GM23248 (cell line): ENCODE measurements around the gene CD22. TPM values are rescaled to one million over a fixed set of nuclear protein-coding genes. Genes with fewer than 3 reads are reported as not detected.

Source experiments
- DNase-seq: peaks from one replicate; pipeline ENCODE4 v3.0.0-alpha.2; 2015
- H2AFZ ChIP-seq: fragments of 200-600 bp; sonication (generic); 2 replicates; pipeline ENCODE4 v1.6.1; 2016; ENCODE audit warnings: antibody characterized with exemption
- H3F3A ChIP-seq: fragments of 200-600 bp; sonication (generic); 2 replicates; pipeline ENCODE4 v1.6.1; 2016; ENCODE audit warnings: mild to moderate bottlenecking, antibody characterized with exemption, mixed run types; ENCODE audit not compliant: insufficient read depth
- H3K27ac ChIP-seq: fragments of 200-600 bp; sonication (generic); 2 replicates; pipeline ENCODE4 v1.5.1; 2016; ENCODE audit warnings: mild to moderate bottlenecking
- H3K27me3 ChIP-seq: fragments of 200-600 bp; sonication (generic); replicated peaks from 2 replicates; pipeline ENCODE4 v1.6.1; 2016; ENCODE audit warnings: mild to moderate bottlenecking; ENCODE audit not compliant: insufficient read depth
- H3K36me3 ChIP-seq: fragments of 200-600 bp; sonication (generic); 2 replicates; pipeline ENCODE4 v1.6.1; 2016; ENCODE audit warnings: low read depth, mild to moderate bottlenecking
- H3K4me1 ChIP-seq: fragments of 200-600 bp; sonication (generic); 2 replicates; pipeline ENCODE4 v1.6.1; 2016; ENCODE audit warnings: mild to moderate bottlenecking; ENCODE audit not compliant: insufficient read depth
- H3K4me2 ChIP-seq: fragments of 200-600 bp; sonication (generic); one replicate; pipeline ENCODE4 v1.6.1; 2016; ENCODE audit warnings: mild to moderate bottlenecking; ENCODE audit not compliant: unreplicated experiment
- H3K4me3 ChIP-seq: fragments of 200-600 bp; sonication (generic); 2 replicates; pipeline ENCODE4 v1.5.1; 2016; ENCODE audit warnings: mild to moderate bottlenecking
- H3K79me2 ChIP-seq: fragments of 200-600 bp; sonication (generic); 2 replicates; pipeline ENCODE4 v1.6.1; 2016; ENCODE audit warnings: mild to moderate bottlenecking; ENCODE audit not compliant: insufficient read depth
- H3K9ac ChIP-seq: fragments of 200-600 bp; sonication (generic); 2 replicates; pipeline ENCODE4 v1.6.1; 2016; ENCODE audit warnings: mild to moderate bottlenecking
- H3K9me2 ChIP-seq: fragments of 200-600 bp; sonication (generic); 2 replicates; pipeline ENCODE4 v1.6.1; 2016; ENCODE audit warnings: mixed run types, mild to moderate bottlenecking, moderate library complexity; ENCODE audit not compliant: insufficient read depth
- H3K9me3 ChIP-seq: fragments of 200-600 bp; sonication (generic); one replicate; pipeline ENCODE4 v1.6.1; 2017; ENCODE audit warnings: low read depth
- H4K20me1 ChIP-seq: fragments of 200-600 bp; sonication (generic); 2 replicates; pipeline ENCODE4 v1.6.0; 2016; ENCODE audit not compliant: insufficient read depth
- EZH2 ChIP-seq: fragments of 200-600 bp; sonication (generic); IDR thresholded peaks from 2 replicates; pipeline ENCODE4 v1.6.1; 2018; ENCODE audit warnings: antibody characterized with exemption, mild to moderate bottlenecking; ENCODE audit not compliant: insufficient read depth, poor library complexity, severe bottlenecking
- EZH2phosphoT487 ChIP-seq: fragments of 200-600 bp; sonication (generic); IDR thresholded peaks from 2 replicates; pipeline ENCODE4 v1.6.1; 2018; ENCODE audit warnings: antibody characterized with exemption, moderate library complexity, mild to moderate bottlenecking, low read depth; ENCODE audit not compliant: insufficient read depth
- WGBS, 2 experiments: methylation state at CpG; one replicate each; pipeline ENCODE4 v1.1.6; 2015 to 2017; ENCODE audit warnings: low lambda C conversion rate in 2 of 2, low coverage in 1 of 2; ENCODE audit errors: missing lambda C conversion rate in 2 of 2; 5-methylcytosine and 5-hydroxymethylcytosine counted together
- in situ Hi-C: fragments of 300-500 bp; cut with MboI; formaldehyde crosslinking; loops from 2 replicates; pipeline ENCODE4 v1.15.0; 2020
- polyA plus RNA-seq: library from polyadenylated mRNA; unstranded; fragments of >200 nt; fragmentation: Nextera tagmentation; extraction: Ambion mirVana; gene quantifications from 2 replicates; pipeline ENCODE4 v1.2.1, GENCODE V29; 2016
- total RNA-seq: library from RNA; depleted of rRNA; stranded (reverse); fragments of >200 nt; shearing (Covaris generic); gene quantifications from 2 replicates; pipeline ENCODE4 v1.2.3, GENCODE V29; 2014

Gene CD22
- total and polyA plus RNA-seq, 2 experiments from 2014 or later, result 0.28 TPM; not detected in 1

- Histone ChIP-seq H3K4me3 (no peak overlapping the region), H2AFZ (no peak overlapping the region), H3F3A (no peaks in the 10 kb centered on the region), H3K27me3 (no peaks in the 10 kb centered on the region; the same call in 1 of the 2 replicates), H3K9ac (no peak overlapping the region), H3K79me2 (no peaks in the 10 kb centered on the region), H4K20me1 (no peaks in the 10 kb centered on the region), H3K9me3 (no peaks in the 10 kb centered on the region), H3K27ac (no peak overlapping the region), H3K4me2 (no peak overlapping the region), H3K36me3 (no peaks in the 10 kb centered on the region), H3K9me2 (no peaks in the 10 kb centered on the region), H3K4me1 (no peaks in the 10 kb centered on the region)
- no peak for DNase-seq
- TF ChIP-seq EZH2phosphoT487, result no peak
- TF ChIP-seq EZH2, result no peak
- 55 to 63% methylated on average over 11 of the region's 11 CpGs for WGBS, 2 experiments
- in situ Hi-C loops, result no loop called here
Observed at GRCh38 chr19:35340431-35340830, 11.4 kb downstream of the CD22 start.

- DNase-seq, result no peak
- Histone ChIP-seq H3K79me2 (no peaks in the 10 kb centered on the region), H3K4me3 (no peak overlapping the region), H3K27me3 (no peaks in the 10 kb centered on the region; the same call in 1 of the 2 replicates), H3K4me1 (no peaks in the 10 kb centered on the region), H3F3A (no peaks in the 10 kb centered on the region), H3K9me2 (no peaks in the 10 kb centered on the region), H4K20me1 (no peaks in the 10 kb centered on the region), H3K9ac (no peak overlapping the region), H2AFZ (no peak overlapping the region), H3K9me3 (no peaks in the 10 kb centered on the region), H3K36me3 (no peaks in the 10 kb centered on the region), H3K4me2 (no peak overlapping the region), H3K27ac (no peak overlapping the region)
- 55 to 69% methylated on average over 16 of the region's 16 CpGs for WGBS, 2 experiments
- TF ChIP-seq EZH2phosphoT487, result no peak
- no peak for TF ChIP-seq EZH2
- in situ Hi-C loops, result no loop called here
Observed at GRCh38 chr19:35341006-35341405, 12.0 kb downstream of the CD22 start.

DNA sequence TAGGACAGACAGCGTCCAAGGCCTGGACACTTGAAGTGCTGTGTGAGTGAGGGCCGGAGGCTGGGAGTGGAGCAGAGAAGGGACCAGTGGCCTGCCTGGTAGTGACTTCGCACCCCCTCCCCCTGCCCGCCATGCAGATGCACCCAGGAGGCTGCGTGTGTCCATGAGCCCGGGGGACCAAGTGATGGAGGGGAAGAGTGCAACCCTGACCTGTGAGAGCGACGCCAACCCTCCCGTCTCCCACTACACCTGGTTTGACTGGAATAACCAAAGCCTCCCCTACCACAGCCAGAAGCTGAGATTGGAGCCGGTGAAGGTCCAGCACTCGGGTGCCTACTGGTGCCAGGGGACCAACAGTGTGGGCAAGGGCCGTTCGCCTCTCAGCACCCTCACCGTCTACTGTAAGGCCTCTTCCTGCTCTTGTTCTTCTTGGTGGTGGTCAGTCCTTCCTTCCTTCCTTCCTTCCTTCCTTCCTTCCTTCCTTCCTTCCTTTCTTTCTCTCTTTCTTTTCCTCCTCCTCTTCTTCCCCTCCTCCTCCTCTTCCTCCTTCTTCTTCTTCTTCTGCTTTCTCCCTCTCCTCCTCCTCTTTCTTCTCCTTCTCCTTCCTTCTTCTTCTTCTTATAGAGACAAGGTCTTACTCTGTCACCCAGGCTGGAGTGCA is 12.7 kb downstream of the CD22 start:
- Histone ChIP-seq H3K9me3 (no peaks in the 10 kb centered on the region), H3K36me3 (no peaks in the 10 kb centered on the region), H3K9ac (no peak overlapping the region), H4K20me1 (no peaks in the 10 kb centered on the region), H2AFZ (no peak overlapping the region), H3K79me2 (no peaks in the 10 kb centered on the region), H3F3A (no peaks in the 10 kb centered on the region), H3K4me1 (no peaks in the 10 kb centered on the region), H3K27me3 (no peaks in the 10 kb centered on the region; the same call in 1 of the 2 replicates), H3K4me3 (no peak overlapping the region), H3K4me2 (no peak overlapping the region), H3K9me2 (no peaks in the 10 kb centered on the region), H3K27ac (no peak overlapping the region)
- in situ Hi-C loops, result no loop called here
- no peak for DNase-seq
- TF ChIP-seq EZH2phosphoT487, result no peak
- TF ChIP-seq EZH2, result no peak
- 70 to 75% methylated on average over 14 of the region's 14 CpGs for WGBS, 2 experiments

- Histone ChIP-seq H3K36me3 (no peaks in the 10 kb centered on the region), H3K27ac (no peak overlapping the region), H3K9me2 (no peaks in the 10 kb centered on the region), H3K9ac (no peak overlapping the region), H3K9me3 (no peaks in the 10 kb centered on the region), H3K4me3 (no peak overlapping the region), H3K27me3 (peaks cover 6% of the 10 kb centered on the region), H3K79me2 (no peaks in the 10 kb centered on the region), H3K4me2 (no peak overlapping the region), H2AFZ (no peak overlapping the region), H3F3A (no peaks in the 10 kb centered on the region), H4K20me1 (no peaks in the 10 kb centered on the region), H3K4me1 (no peaks in the 10 kb centered on the region)
- no peak for DNase-seq
- TF ChIP-seq EZH2phosphoT487 (no peak), EZH2 (no peak)
- WGBS, 2 experiments, result 49 to 56% methylated on average over 5 of the region's 5 CpGs
- in situ Hi-C loops, result no loop called here
Observed at GRCh38 chr19:35342430-35342829, 13.4 kb downstream of the CD22 start.
